ENCODE results near the gene SIDT2. TPM values are rescaled to one million over a fixed set of nuclear protein-coding genes. Genes with fewer than 3 reads are reported as not detected.

SIDT2 gene
- total RNA-seq, 2 donors from 2014 or later = 42.0 to 88.7 TPM

- H3K27me3 ChIP-seq = no peaks in the 10 kb centered on the region
- ATAC-seq = peak; percentile 64
- peaks cover 0 to 19% of the 10 kb centered on the region in 2 donors for H3K36me3 ChIP-seq (replicated peaks in 1 of 2; ENCODE audit: insufficient read depth in 1 of 2, low read depth in 2 of 2)
- H3K27ac ChIP-seq = peak overlapping the region in 2 of 4 donors; percentile 18 to 38
- no peak for TF ChIP-seq POLR2A (IDR thresholded peaks at IDR 0.05)
- no peak for TF ChIP-seq CTCF (IDR thresholded peaks at IDR 0.05)
- peaks cover 35% of the 10 kb centered on the region for H3K4me1 ChIP-seq
- peak; percentile 51 to 79 (median 61) for DNase-seq
- intact Hi-C loops (cut with DNase I) = no loop called here
- H3K4me3 ChIP-seq = no peak overlapping the region
- no peaks in the 10 kb centered on the region for H3K9me3 ChIP-seq
- 42 to 54% methylated on average over 4 of the region's 4 CpGs for WGBS, 2 donors
These were observed 16.7 kb downstream of the SIDT2 start for GRCh38 chr11:117195258-117195657.

- intact Hi-C loops (cut with DNase I) = no loop called here
- TF ChIP-seq POLR2A (IDR thresholded peaks at IDR 0.05) (no peak), CTCF (IDR thresholded peaks at IDR 0.05) (no peak)
- Histone ChIP-seq H3K27me3 (no peaks in the 10 kb centered on the region), H3K36me3 (replicated peaks in 1 of 2; ENCODE audit: insufficient read depth in 1 of 2, low read depth in 2 of 2) (peaks cover 0 to 14% of the 10 kb centered on the region in 2 donors), H3K9me3 (no peaks in the 10 kb centered on the region), H3K4me3 (no peak overlapping the region), H3K4me1 (peaks cover 35% of the 10 kb centered on the region), H3K27ac (peak overlapping the region in 2 of 4 donors; percentile 18 to 38)
- 60 to 67% methylated on average over 18 of the region's 19 CpGs for WGBS, 2 donors
- ATAC-seq (no peak), DNase-seq (peak in 1 of 4 donors; percentile 13)
These were observed 17.2 kb downstream of the SIDT2 start for GRCh38 chr11:117195761-117196160.

- no peak for DNase-seq
- no peaks in the 10 kb centered on the region for H3K9me3 ChIP-seq
- no peaks in the 10 kb centered on the region for H3K27me3 ChIP-seq
- H3K27ac ChIP-seq = peak overlapping the region in 2 of 4 donors; percentile 4 to 19
- no peak for ATAC-seq
- peaks cover 0 to 11% of the 10 kb centered on the region in 2 donors for H3K36me3 ChIP-seq (replicated peaks in 1 of 2; ENCODE audit: insufficient read depth in 1 of 2, low read depth in 2 of 2)
- H3K4me3 ChIP-seq = no peak overlapping the region
- H3K4me1 ChIP-seq = peaks cover 35% of the 10 kb centered on the region
- TF ChIP-seq POLR2A (IDR thresholded peaks at IDR 0.05) = no peak
- TF ChIP-seq CTCF (IDR thresholded peaks at IDR 0.05) = no peak
- WGBS, 2 donors = 91 to 95% methylated on average over 7 of the region's 7 CpGs
- intact Hi-C loops (cut with DNase I) = no loop called here
These were observed 18.5 kb downstream of the SIDT2 start for GRCh38 chr11:117197006-117197405.

GRCh38 chr11:117197516-117198456 lies 19.2 kb downstream of the SIDT2 start:
- intact Hi-C loops (cut with DNase I) = no loop called here
- Histone ChIP-seq H3K9me3 (no peaks in the 10 kb centered on the region), H3K27ac (peak overlapping the region in 3 of 4 donors; percentile 19 to 53 (median 21)), H3K4me3 (no peak overlapping the region), H3K36me3 (replicated peaks in 1 of 2; ENCODE audit: insufficient read depth in 1 of 2, low read depth in 2 of 2) (peaks cover 0 to 5% of the 10 kb centered on the region in 2 donors), H3K27me3 (no peaks in the 10 kb centered on the region), H3K4me1 (peaks cover 35% of the 10 kb centered on the region)
- WGBS, 2 donors = 52 to 65% methylated on average over 8 to 17 of the region's 17 CpGs
- ATAC-seq (no peak), DNase-seq (peak in 1 of 4 donors; percentile 49)
- no peak for TF ChIP-seq POLR2A (IDR thresholded peaks at IDR 0.05)
- peak in 6 of 7 experiments; percentile 5 to 41 (median 21) for TF ChIP-seq CTCF (IDR thresholded peaks at IDR 0.05)

All from body of pancreas (tissue), 4 donors.